Muscle of leg (tissue), 16 donors: ENCODE measurements around the gene YOD1. TPM values are rescaled to one million over a fixed set of nuclear protein-coding genes. Genes with fewer than 3 reads are reported as not detected.

Source experiments
- DNase-seq: peaks from one replicate; pipeline ENCODE4 v3.0.0; 2013
- H3K27ac ChIP-seq: one replicate; pipeline ENCODE4 v1.5.1; 2013; ENCODE audit warnings: mild to moderate bottlenecking, low read length, control low read depth
- H3K27me3 ChIP-seq: one replicate; pipeline ENCODE4 v1.6.1; 2013; ENCODE audit warnings: low read length; ENCODE audit not compliant: control insufficient read depth, insufficient read depth
- H3K36me3 ChIP-seq: one replicate; pipeline ENCODE4 v1.6.1; 2013; ENCODE audit warnings: low read length; ENCODE audit not compliant: control insufficient read depth, insufficient read depth
- H3K4me1 ChIP-seq: one replicate; pipeline ENCODE4 v1.6.1; 2013; ENCODE audit warnings: low read length; ENCODE audit not compliant: control insufficient read depth, insufficient read depth
- H3K4me3 ChIP-seq: one replicate; pipeline ENCODE4 v1.5.1; 2013; ENCODE audit warnings: low read length, control low read depth
- H3K9me3 ChIP-seq: replicated peaks from 2 replicates; pipeline ENCODE4 v1.6.1; 2013; ENCODE audit warnings: low read depth, low read length; ENCODE audit not compliant: control insufficient read depth
- WGBS: methylation state at CpG from one replicate; pipeline ENCODE4 v1.1.5; 2013; ENCODE audit warnings: missing lambda C conversion rate; ENCODE audit not compliant: insufficient coverage; 5-methylcytosine and 5-hydroxymethylcytosine counted together
- long read RNA-seq, 11 donors: transcript quantifications; one replicate each; lab custom pipeline, GENCODE V29; 2026
- polyA plus RNA-seq, 8 donors: library from polyadenylated mRNA; unstranded; fragments of 120-200 nt; gene quantifications; one replicate each; pipeline versions ENCODE4 v1.2.1 to v1.2.3, GENCODE V29; 2013; ENCODE audit warnings: inconsistent platforms in 1 of 8, low replicate concordance in 1 of 8; ENCODE audit not compliant: insufficient read length in 8 of 8, insufficient read depth in 1 of 8
- total RNA-seq: library from RNA; stranded (reverse); fragments of 120-200 nt; gene quantifications from one replicate; pipeline ENCODE4 v1.2.4, GENCODE V29; 2013

Gene YOD1
- total RNA-seq (6.4 TPM), polyA plus RNA-seq (1 to 10 TPM; 4.2 to 6.7 (median 5.7) TPM)
- long read RNA-seq, donor 1, full-length matches to known transcripts = 1 of 1 reads
- long read RNA-seq, donor 1, partial matches to known transcripts = 0 of 1 reads
- long read RNA-seq, donor 1, other reads (novel, unspliced or antisense) = 0 of 1 reads
- long read RNA-seq, donor 2, full-length matches to known transcripts = 2 of 2 reads
- long read RNA-seq, donor 2, partial matches to known transcripts = 0 of 2 reads
- long read RNA-seq, donor 2, other reads (novel, unspliced or antisense) = 0 of 2 reads
- long read RNA-seq, donor 3, full-length matches to known transcripts = 1 of 1 reads
- long read RNA-seq, donor 3, partial matches to known transcripts = 0 of 1 reads
- long read RNA-seq, donor 3, other reads (novel, unspliced or antisense) = 0 of 1 reads
- long read RNA-seq, donor 4, full-length matches to known transcripts = 2 of 2 reads
- long read RNA-seq, donor 4, partial matches to known transcripts = 0 of 2 reads
- long read RNA-seq, donor 4, other reads (novel, unspliced or antisense) = 0 of 2 reads
- long read RNA-seq, donor 5, full-length matches to known transcripts = 4 of 4 reads
- long read RNA-seq, donor 5, partial matches to known transcripts = 0 of 4 reads
- long read RNA-seq, donor 5, other reads (novel, unspliced or antisense) = 0 of 4 reads
- long read RNA-seq, donor 6, full-length matches to known transcripts = 3 of 3 reads
- long read RNA-seq, donor 6, partial matches to known transcripts = 0 of 3 reads
- long read RNA-seq, donor 6, other reads (novel, unspliced or antisense) = 0 of 3 reads
- long read RNA-seq, donor 7, full-length matches to known transcripts = 2 of 2 reads
- long read RNA-seq, donor 7, partial matches to known transcripts = 0 of 2 reads
- long read RNA-seq, donor 7, other reads (novel, unspliced or antisense) = 0 of 2 reads
- long read RNA-seq, donor 8, full-length matches to known transcripts = 2 of 2 reads
- long read RNA-seq, donor 8, partial matches to known transcripts = 0 of 2 reads
- long read RNA-seq, donor 8, other reads (novel, unspliced or antisense) = 0 of 2 reads
- long read RNA-seq, donor 9, full-length matches to known transcripts = 2 of 2 reads
- long read RNA-seq, donor 9, partial matches to known transcripts = 0 of 2 reads
- long read RNA-seq, donor 9, other reads (novel, unspliced or antisense) = 0 of 2 reads
- long read RNA-seq, donor 10, full-length matches to known transcripts = 7 of 7 reads
- long read RNA-seq, donor 10, partial matches to known transcripts = 0 of 7 reads
- long read RNA-seq, donor 10, other reads (novel, unspliced or antisense) = 0 of 7 reads
- long read RNA-seq, donor 11, full-length matches to known transcripts = 1 of 1 reads
- long read RNA-seq, donor 11, partial matches to known transcripts = 0 of 1 reads
- long read RNA-seq, donor 11, other reads (novel, unspliced or antisense) = 0 of 1 reads

DNA sequence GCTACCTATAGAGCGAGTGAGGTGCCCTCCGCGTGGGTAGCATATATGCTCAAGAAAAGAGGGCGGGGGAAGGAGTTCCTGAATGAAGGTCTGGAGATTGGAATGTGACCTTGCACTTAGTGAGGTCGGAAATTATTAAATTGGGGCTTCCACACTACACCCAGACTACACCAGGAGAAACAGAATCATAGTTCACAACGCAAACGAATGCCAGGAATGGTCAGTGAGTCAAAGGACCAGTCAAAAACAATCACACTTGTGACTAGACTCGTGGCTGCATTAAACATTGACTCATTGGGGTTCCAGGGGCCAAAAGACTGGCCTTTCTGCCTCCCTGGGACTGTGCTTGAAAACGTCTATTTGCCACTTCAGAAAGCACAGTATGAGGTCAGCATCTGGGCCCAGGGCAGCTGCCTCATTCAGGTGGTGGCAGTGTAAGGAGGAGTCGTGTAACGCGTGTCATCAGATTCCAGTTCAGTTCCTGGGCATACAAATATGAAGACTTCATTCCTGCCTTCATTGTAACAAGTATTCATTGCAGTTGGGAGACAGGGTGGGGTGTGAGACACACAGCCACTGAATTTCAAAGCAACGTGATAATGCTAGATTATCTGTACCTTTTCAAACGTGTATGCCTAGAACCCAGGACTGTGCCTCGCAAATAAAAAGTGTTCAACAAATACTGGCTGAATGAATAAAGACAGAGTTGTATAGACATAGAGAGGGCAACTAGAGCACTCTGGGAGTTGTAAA is at the start of gene YOD1:
TSS of gene YOD1 (minus strand) at position 18 of the 753 bp plus-strand sequence. CDS start 178 bp downstream, outside the sequence.
- Histone ChIP-seq H3K9me3 (no peaks in the 10 kb centered on the region), H3K27me3 (no peaks in the 10 kb centered on the region), H3K4me1 (peaks cover 23% of the 10 kb centered on the region), H3K27ac (peak within 1 kb of the TSS; percentile 90), H3K4me3 (peak within 1 kb of the TSS; percentile 98), H3K36me3 (peaks cover 10% of the 10 kb centered on the region)
- 76% methylated on average over 5 of the region's 15 CpGs for WGBS
- DNase-seq = no peak

DNA sequence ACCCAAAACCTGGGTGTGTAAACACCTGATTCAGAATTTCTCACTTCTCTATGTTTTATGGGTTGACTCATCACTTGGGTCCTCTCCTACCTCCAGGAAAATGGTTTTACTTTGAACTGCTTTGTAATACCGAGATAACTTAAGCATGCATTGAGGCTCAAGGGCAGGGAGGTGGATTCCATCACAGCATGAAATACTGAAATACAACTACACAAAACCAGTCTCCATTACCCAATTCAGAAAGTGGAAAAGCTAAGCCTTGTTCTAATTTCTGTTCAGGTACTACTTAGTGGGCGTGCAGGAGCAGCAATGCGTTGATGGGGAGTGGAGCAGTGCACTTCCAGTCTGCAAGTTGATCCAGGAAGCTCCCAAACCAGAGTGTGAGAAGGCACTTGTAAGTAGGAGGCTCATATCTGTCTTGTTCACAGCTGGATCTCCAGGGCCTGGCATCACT is 46.9 kb upstream of the YOD1 start:
- Histone ChIP-seq H3K9me3 (no peaks in the 10 kb centered on the region), H3K27ac (no peak overlapping the region), H3K36me3 (no peaks in the 10 kb centered on the region), H3K27me3 (no peaks in the 10 kb centered on the region), H3K4me1 (no peaks in the 10 kb centered on the region), H3K4me3 (no peak overlapping the region)
- WGBS = 100% methylated on average over 2 of the region's 3 CpGs
- no peak for DNase-seq

DNA sequence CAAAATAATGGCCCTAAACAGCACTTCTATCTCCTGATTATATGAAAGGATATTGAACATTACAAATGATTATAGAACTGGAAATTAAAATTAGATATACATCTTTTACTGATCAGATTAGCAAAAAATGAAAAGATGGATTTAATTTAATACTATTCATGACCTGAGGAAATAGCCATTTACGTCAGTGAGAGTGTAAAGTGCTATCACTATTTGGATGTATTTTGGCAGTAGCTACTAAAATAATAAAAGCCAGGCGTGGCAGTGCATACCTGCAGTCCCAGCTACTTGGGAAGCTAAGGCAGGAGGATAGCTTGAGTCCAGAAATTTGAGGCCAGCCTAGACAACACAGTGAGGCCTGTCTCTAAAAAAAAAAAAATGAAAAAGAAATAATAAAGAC is 42.9 kb upstream of the YOD1 start:
- no peak for DNase-seq
- no peak overlapping the region for H3K27ac ChIP-seq
- no CpG with 5 or more reads among the region's 2 CpGs for WGBS
- no peaks in the 10 kb centered on the region for H3K36me3 ChIP-seq
- H3K9me3 ChIP-seq = no peaks in the 10 kb centered on the region
- no peaks in the 10 kb centered on the region for H3K27me3 ChIP-seq
- H3K4me1 ChIP-seq = peaks cover under 1% of the 10 kb centered on the region
- no peak overlapping the region for H3K4me3 ChIP-seq

DNA sequence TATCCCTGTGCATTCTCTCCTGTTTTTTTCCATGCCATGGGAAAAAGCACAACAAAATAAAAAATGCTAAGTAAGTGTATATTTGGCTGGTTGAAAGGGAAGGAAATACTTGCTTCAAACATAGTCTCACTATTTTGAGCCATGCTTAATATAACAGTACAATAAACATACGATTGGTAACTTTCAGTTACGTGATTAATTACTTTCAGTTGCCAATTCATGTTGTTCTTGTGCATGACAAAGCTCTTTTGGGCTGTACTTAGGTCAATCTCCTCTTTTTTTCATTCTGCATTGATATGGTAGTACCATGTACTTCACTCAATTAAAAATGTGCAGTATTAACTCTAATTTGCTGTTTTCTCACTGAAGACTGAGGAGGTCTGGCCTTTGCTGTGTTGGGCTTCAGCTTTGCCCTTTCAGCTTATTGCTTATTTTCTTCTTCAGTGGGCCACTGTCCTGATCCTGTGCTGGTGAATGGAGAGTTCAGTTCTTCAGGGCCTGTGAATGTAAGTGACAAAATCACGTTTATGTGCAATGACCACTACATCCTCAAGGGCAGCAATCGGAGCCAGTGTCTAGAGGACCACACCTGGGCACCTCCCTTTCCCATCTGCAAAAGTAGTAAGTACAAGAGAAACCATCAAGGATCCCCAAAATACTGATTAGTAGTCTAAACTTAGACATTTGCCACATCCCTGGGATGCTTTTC is 40.3 kb upstream of the YOD1 start:
- DNase-seq = no peak
- no peaks in the 10 kb centered on the region for H3K27me3 ChIP-seq
- H3K4me3 ChIP-seq = no peak overlapping the region
- H3K27ac ChIP-seq = no peak overlapping the region
- no peaks in the 10 kb centered on the region for H3K36me3 ChIP-seq
- no CpG with 5 or more reads among the region's 4 CpGs for WGBS
- peaks cover 4% of the 10 kb centered on the region for H3K4me1 ChIP-seq
- no peaks in the 10 kb centered on the region for H3K9me3 ChIP-seq

DNA sequence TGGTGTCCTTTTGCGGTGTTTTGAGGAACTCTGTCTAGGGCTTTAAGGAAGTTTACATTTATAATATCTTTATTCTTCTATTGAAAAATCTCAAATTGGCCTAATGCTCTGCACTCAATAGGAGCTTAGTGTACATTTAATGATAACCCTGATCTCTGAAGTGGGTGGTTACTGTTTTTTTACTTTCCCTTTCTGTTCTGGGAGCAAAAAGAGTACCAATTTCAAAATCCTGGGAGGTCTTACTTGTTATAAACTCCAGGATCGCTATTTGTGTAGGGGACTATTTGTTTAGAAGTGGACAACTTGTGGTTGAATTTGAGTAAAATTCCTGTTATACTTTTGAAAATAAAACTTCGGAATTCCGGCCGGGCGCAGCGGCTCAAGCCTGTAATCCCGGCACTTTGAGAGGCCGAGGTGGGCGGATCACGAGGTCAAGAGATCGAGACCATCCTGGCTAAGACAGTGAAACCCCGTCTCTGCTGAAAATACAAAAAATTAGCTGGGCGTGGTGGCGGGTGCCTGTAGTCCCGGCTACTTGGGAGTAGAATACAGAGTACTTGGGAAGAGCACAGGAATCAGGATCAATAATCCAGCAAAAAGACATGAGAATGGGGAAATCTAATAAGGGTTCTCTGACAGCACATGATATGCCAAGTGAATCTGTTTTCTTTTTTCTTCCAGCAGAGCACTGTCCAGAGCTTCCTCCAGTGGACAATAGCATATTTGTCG is 38.8 kb upstream of the YOD1 start:
- peaks cover 4% of the 10 kb centered on the region for H3K4me1 ChIP-seq
- no peak for DNase-seq
- no peaks in the 10 kb centered on the region for H3K9me3 ChIP-seq
- 95% methylated on average over 14 of the region's 17 CpGs for WGBS
- H3K4me3 ChIP-seq = no peak overlapping the region
- no peak overlapping the region for H3K27ac ChIP-seq
- H3K36me3 ChIP-seq = no peaks in the 10 kb centered on the region
- no peaks in the 10 kb centered on the region for H3K27me3 ChIP-seq

DNA sequence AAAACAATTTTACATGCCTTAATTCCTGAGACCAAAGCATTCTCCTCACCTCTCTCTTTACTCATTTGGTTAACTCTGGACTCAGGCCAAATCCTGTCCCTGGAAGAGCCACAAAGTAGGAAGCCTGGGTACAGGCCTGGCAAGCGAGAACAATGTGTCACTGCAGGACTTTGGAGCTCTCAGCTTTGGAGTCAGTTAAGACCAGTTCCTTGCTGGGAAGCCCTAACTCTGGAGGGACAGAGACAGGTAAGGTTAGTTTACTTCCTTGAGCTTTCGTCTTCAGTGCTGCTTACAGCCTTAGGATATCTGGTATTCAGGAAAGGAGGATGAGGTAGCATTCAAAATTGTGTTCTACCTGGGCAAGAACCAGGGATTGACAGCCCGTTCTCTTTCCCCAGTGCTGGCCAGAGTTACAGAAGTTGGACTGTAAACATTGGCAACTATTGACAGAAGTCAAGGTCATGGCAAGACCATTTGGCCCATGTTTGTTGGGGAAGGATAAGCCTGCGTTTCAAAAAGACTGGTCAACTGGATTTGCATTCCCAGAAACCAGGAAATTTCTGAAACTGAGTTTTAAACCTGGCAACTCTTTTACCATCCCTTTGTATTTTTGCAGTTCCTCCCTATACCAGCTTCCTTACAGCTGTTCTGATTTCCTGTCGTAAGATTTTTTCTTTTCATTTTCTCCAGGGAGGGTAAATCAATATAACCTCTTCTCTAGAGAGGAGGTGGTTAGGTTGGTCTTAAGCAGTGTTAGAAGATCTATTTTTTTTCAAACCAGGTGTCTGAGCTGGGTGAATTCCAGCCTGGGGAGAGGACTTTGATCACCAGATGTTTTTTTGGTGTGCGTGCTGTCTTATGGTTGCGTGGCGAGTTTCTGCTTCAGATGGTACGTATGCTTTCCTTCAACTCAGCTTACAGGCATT is 38.0 kb upstream of the YOD1 start, which contains the start of gene C4BPB:
TSS of gene C4BPB (plus strand) at position 160 of the 926 bp plus-strand sequence. CDS start at position 832, 672 bp downstream.
- H3K9me3 ChIP-seq = no peaks in the 10 kb centered on the region
- 76% methylated on average over 3 of the region's 9 CpGs for WGBS
- H3K27me3 ChIP-seq = no peaks in the 10 kb centered on the region
- peaks cover 4% of the 10 kb centered on the region for H3K4me1 ChIP-seq
- no peaks in the 10 kb centered on the region for H3K36me3 ChIP-seq
- peak; percentile 30 for DNase-seq
- H3K27ac ChIP-seq = no peak within 1 kb of the TSS
- H3K4me3 ChIP-seq = no peak within 1 kb of the TSS

DNA sequence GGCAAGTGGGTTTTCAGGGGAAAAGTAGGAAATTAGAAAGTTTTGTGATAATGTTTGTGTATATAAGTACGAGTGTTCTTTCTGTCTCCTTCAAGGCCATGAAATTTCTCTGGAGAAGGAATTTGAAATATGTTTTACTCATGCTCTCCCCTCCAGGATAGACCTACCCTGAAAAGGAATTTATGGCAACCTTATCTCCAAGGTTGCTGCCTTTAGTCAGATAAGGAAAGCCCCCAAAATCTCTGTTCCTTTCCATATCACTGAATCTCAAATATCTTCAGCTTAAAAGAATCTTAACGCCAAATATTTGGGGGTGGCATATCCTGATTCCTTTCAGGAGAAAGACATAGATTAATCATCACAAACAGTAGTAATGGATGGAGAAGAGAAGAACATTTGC is 37.2 kb upstream of the YOD1 start:
- Histone ChIP-seq H3K27ac (no peak overlapping the region), H3K4me3 (no peak overlapping the region), H3K9me3 (no peaks in the 10 kb centered on the region), H3K4me1 (peaks cover 4% of the 10 kb centered on the region), H3K36me3 (no peaks in the 10 kb centered on the region), H3K27me3 (no peaks in the 10 kb centered on the region)
- no peak for DNase-seq
- no CpG with 5 or more reads among the region's 2 CpGs for WGBS
